NCI-H1048 (cell line): ENCODE results near the gene IFT43.
A peak's percentile ranks its signal among the peaks of the same experiment; 100 is the strongest.
"Not testable (repeated sequence)": the region's sequence is repeated elsewhere in the genome, so short reads cannot be mapped to it uniquely, and the experiment has no call there.

Experiments used
- DNase-seq: peaks from one replicate; lab custom pipeline; 2025; lab: John Stamatoyannopoulos, UW

IFT43 gene

GRCh38 chr14:75980856-75981255 lies 4.7 kb upstream of the IFT43 start:
- no peak for DNase-seq

DNA sequence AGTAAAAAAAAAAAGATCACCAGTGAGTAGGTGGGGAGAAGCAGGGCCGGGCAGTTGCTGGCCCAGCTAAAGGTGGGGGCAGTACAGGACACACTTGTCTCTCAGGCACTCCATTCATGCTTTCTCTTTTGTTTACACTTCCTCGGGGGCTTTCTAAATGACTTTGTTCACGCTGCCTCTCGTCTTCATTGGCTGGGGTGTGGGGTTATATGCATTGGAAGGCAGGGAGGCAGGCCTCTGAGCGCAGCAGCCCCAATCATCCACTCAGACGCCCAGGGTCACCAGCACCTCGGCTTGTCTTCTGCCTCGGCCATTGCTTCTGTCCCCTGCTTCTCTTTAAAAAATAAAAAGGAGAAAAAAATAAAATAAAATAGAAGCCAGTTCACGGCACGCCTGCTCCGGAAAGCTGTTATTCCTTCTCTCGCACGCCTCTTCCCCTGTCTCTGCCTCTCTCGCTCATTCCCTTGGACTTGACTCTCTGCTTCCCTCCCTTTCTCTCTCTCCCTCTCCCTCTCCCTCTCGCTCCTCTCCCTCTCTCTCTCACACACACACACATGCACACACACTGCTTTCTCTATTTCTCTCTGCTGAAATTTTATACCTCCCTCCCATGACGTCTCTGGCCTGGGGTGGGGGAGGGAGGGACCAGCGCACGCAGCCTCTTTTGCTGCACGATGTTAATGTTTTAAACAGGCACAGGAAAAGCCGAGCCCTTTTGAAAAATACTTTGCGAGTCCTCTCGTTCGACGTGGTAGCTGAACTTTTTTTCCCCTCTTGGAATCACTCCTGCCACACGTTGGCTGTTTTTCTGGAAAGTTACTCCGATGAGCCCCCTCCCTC lies 3.9 kb upstream of the IFT43 start, which contains the start of gene TGFB3:
TSS of gene TGFB3 (minus strand) at position 570 of the 840 bp plus-strand sequence. CDS start 1,102 bp downstream, outside the sequence.
- DNase-seq = peak; percentile 30

DNA sequence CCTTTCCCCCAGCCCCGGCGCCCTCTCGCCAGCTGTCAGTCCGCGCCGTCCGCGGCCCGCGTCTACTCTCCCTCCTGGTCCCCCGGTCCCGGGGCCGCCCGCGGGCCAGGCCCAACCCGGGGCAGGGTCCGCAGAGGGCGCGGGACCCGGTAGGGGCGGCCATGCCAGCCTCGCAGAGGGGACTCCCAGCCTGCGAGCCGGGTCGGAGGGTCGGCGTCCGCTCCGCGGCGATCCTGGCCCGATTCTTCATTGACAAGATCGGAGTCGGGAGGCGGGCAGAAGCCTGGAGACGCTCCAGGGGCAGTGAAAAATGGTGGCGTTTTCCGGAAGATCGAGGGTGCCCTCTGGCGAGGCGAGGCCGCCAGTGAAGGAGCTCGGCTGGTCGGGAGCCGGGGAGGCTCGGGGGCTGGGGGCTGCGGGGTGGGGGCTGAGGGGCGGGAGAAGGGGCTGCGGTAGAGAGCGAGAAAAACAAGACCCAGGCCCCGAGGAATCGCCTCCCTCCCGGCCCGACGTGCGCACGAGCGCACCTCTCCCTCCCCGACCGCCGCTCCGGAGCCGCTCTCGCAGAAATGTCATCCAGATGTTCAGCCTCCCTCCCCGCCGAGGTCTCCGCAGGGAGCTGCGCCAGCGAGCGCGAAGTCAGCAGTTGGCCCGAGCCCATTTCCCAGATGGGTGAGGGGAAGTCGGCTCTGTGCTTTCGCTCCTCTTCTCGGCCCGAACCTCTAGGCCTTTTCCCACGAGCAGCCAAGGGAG lies 3.1 kb upstream of the IFT43 start:
- peak; percentile 33 for DNase-seq

- no peak for DNase-seq
Observed at GRCh38 chr14:75983019-75983358, 2.6 kb upstream of the IFT43 start.

GRCh38 chr14:75984674-75985073 lies 889 bp upstream of the IFT43 start:
- DNase-seq = no peak

- no peak for DNase-seq
Observed at GRCh38 chr14:75986439-75986765, 839 bp downstream of the IFT43 start.

DNA sequence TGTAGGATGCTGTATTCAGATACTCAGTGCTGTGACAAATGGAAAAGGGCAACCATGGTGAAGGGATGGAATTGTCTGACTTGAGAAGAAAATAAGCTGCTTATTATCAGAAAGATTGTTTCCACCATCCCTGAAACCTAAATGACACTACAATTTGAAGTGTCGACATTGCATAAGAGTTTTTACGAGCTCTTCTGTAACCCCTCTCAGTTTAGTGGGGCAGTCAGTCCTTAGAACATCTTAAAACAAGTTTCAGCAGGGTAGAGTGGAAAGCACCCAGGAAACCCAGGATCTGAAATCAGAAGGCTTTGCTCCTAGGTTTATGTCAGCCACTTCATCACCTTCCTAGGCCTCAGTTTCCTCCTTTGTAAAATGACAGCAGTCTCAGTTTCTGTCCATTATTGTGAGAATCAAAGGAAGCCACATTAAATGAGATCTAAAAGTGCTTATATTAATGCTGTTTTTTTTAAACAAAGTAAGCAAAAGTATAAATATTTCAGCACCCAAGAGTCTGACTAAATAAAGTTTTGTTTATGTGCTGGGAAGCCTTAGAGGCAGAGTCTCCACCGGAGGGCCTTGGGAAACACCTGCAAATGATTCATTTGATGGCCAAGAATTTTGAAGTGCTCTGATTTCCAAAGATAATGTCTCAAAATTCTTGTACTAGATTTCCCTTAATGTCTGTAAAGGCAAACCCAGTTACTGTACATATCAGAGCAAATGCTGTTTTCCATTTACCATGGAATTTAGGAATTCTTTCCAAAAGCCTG lies 1.8 kb downstream of the IFT43 start:
- DNase-seq = no peak

DNA sequence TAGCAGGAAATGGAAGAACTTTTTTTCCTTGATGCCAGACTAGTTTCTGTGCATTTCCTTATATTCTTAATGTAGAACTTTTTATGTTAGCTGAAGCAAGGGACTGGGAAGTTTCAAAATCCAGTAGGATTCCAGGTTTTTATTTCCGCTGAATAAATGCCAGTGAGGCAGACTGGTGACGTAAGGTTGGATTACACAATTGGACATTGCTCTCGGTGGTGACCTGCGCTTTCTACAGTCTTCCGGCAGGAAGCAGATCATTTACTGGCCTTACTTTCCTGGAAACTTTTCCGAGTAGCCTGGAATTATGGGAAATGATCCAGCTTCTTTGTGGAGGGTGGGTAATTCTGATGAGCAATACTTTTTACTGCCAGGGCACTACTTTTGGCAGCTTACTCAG lies 3.6 kb downstream of the IFT43 start:
- no peak for DNase-seq

- DNase-seq = no peak
Observed at GRCh38 chr14:75990297-75990696, 4.7 kb downstream of the IFT43 start.

DNA sequence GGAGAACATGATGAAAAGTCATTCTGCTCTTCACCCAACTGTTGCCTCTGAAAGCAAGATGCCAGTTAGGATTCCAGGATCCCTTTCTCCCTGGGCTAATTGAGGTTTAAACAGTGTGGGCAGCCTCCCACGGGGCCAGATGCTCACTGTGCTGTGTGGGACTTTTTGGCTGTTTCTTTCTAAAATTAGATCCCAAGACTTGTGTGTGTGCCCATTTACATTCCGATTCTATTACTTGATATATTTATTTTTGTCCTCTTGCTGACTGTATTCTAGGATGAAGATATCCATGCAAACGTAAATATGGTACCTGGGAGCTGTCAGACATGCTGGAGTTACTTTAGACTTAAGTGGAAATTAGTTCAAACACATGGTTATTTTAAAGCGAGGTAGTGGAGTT lies 6.2 kb downstream of the IFT43 start:
- DNase-seq = no peak

DNA sequence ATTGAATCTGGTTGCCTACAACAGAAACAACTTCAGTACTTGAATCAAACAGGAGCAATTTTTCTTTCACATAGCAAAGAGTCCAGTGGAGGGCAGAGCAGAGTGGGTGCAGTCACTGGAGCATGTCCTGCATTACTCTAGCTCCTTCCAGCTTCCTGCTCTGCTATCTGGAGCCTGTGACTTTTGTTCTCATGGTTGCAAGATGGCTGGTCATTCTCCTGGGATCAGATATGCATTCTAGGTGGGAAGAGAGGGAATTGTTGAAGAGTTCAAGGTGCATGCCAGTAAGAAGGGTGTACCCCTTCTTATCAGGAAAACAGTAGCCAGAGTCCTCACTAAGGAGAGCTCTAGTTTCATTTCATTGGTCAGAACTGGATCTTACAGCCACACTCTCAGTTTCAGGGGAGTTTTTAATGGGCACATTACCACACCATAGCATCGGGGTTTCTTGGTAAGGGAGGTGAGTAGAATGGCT lies 8.0 kb downstream of the IFT43 start:
- DNase-seq = no peak

DNA sequence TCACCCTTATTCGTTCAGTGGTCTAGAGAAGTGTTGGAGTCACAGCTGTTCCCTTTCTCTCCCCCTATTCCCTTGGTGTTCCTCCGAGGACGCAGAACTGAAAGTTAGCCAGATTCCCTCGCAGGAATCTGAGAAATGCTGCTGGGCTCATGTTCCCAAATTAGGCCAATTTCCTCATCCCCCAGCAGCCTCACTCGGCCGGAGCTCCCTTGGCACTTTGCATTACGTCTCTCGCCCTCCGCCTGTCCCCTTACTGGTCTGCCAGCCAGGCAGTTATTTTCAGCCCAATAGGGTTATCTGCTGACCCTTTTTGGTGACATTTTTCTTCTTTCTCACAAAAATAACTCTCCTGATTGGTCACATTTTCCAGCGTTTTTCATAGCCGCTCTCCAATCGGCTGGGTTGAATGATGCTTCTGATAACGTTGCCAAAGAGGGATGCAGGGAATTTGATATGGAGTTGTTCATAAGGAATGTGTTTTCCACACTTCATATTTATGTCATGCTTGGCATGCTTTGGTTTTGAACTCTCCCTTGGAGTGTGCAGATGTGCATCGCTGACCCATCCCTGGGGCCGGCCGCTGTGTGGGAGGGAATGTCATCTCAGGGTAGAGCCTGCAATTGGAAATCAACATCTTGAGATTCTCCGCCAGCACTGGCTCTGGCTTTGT lies 9.9 kb downstream of the IFT43 start:
- DNase-seq = no peak

GRCh38 chr14:75996488-75996887 lies 10.9 kb downstream of the IFT43 start:
- DNase-seq = no peak

GRCh38 chr14:75999511-76000190 lies 14.1 kb downstream of the IFT43 start:
- DNase-seq = no peak

DNA sequence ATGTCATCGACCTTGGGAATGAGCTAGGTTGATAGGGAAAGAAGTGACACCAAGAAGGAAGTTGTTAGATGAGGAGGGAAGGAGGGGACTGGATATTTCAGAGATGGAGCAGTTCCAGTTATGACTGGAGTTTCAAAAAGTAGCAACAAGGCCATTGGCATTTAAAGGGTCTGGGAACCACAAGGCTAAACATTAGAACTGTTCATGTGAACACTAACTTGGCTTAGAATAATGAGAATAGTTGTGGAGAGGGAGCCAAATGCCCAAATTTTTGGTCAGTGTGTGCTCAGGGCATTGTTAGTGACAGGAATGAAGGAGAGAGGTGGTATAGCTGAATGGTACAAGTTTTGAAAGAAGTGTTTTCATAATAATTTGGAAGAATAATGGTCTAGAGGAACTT lies 16.8 kb downstream of the IFT43 start:
- no peak for DNase-seq

- DNase-seq = no peak
Observed at GRCh38 chr14:76006253-76006652, 20.7 kb downstream of the IFT43 start.

- DNase-seq = no peak
Observed at GRCh38 chr14:76007379-76007778, 21.8 kb downstream of the IFT43 start.

- DNase-seq = no peak
Observed at GRCh38 chr14:76007852-76008251, 22.3 kb downstream of the IFT43 start.

GRCh38 chr14:76009627-76010026 lies 24.1 kb downstream of the IFT43 start:
- DNase-seq = not testable (repeated sequence)

- no peak for DNase-seq
Observed at GRCh38 chr14:76011930-76012329, 26.4 kb downstream of the IFT43 start.

DNA sequence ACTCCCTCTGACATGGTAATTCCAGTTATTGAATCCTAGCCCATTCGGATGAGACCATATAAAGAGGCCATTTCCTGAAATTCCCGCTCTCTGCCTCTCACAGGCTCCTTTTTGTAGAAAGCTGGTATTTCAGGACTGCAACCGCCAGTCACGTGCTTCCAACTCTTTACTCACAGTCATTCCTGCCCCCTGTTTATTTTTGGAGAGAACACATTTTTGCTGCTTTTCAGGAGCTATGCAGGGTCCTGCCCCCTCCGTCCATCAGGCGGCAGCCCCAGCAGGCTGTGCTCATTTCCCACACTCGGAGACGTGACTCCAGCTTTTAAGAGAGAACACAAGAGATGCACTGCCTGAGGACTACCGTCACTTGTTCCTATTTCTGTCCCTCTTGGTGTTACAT lies 26.8 kb downstream of the IFT43 start:
- DNase-seq = no peak
